ENCODE results near the gene SFXN5.

The SFXN5 gene

DNA sequence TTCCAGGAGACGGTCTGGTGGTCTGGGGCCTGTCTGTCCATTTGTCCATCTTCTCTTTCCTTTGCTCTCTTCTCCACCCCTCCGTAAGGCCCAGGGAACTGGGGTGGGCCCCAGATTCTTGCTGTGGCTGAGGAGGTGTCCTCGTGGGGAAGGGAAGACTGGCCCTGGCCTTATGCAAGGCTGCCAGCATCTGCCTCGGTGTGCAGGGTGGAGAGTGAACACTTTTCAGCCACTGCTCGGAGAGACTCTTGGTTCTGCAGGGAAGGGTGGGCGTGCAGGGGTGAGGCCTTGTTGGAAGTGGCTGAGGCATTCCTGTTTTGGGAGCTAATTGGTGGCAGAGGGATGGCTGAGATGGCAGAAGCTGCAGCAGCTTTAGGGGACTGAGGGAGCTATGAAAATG is 131.2 kb downstream of the SFXN5 start:
- ChIA-PET POLR2A (no interaction called here), CTCF (interaction anchor here (1.3 to 2.0 kb wide), 2 partner anchors 8 to 33 kb away, joined by 3 to 6 read pairs; no protein-coding TSS in a partner anchor)
- DNase-seq (ENCODE audit: extremely low spot score), result no peak
- TF ChIP-seq NFRKB (IDR thresholded peaks at IDR 0.05) (no peak), L3MBTL2 (conservative IDR thresholded peaks at IDR 0.05) (no peak), FOXK2 (IDR thresholded peaks at IDR 0.05) (no peak), TARDBP (IDR thresholded peaks at IDR 0.05) (no peak), SUZ12 (IDR thresholded peaks at IDR 0.05) (no peak), CTBP1 (IDR thresholded peaks at IDR 0.05; ENCODE audit: borderline replicate concordance) (no peak), HDGF (IDR thresholded peaks at IDR 0.05; ENCODE audit: borderline replicate concordance) (no peak), FOXM1 (IDR thresholded peaks at IDR 0.05; ENCODE audit: borderline replicate concordance) (no peak), BHLHE40 (IDR thresholded peaks at IDR 0.05; ENCODE audit: borderline replicate concordance) (no peak)

DNA sequence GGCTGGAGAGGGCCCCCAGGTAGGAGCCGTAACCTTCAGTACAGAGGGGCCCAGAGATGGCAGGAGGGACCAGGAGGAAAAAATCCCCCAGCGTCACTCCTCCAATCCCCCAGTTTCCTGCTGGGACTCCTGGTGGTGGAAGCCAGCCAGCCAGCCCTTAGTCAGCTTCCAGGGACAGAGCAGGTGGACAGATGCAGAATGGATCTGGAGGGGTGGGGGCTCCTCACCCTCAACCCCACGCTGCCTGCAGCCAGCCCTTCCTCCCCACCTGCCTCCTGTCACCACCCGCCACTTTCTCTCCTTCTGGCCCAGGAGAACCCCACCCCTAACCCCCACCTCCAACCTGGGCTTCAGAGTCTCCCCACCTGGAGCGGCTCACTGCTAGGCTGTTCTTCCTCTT is 133.1 kb downstream of the SFXN5 start:
- ChIA-PET CTCF (interaction anchor here (1.9 kb wide), 1 partner anchor 45 kb away, joined by 9 read pairs; no protein-coding TSS in a partner anchor), POLR2A (no interaction called here)
- no peak for DNase-seq (ENCODE audit: extremely low spot score)
- TF ChIP-seq TARDBP (IDR thresholded peaks at IDR 0.05) (no peak), FOXA1 (IDR thresholded peaks at IDR 0.05) (no peak), ZNF384 (IDR thresholded peaks at IDR 0.05) (no peak), LEF1 (IDR thresholded peaks at IDR 0.05; ENCODE audit: borderline replicate concordance) (no peak), NFRKB (IDR thresholded peaks at IDR 0.05) (no peak), FOXK2 (IDR thresholded peaks at IDR 0.05) (no peak), SP1 (IDR thresholded peaks at IDR 0.05) (no peak), BHLHE40 (IDR thresholded peaks at IDR 0.05; ENCODE audit: borderline replicate concordance) (no peak), FOXM1 (IDR thresholded peaks at IDR 0.05; ENCODE audit: borderline replicate concordance) (no peak)
- TF ChIP-seq, protein P1, sequence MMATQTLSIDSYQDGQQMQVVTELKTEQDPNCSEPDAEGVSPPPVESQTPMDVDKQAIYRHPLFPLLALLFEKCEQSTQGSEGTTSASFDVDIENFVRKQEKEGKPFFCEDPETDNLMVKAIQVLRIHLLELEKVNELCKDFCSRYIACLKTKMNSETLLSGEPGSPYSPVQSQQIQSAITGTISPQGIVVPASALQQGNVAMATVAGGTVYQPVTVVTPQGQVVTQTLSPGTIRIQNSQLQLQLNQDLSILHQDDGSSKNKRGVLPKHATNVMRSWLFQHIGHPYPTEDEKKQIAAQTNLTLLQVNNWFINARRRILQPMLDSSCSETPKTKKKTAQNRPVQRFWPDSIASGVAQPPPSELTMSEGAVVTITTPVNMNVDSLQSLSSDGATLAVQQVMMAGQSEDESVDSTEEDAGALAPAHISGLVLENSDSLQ (IDR thresholded peaks at IDR 0.05), result no peak

GRCh38 chr2:72937356-72937669 is 134.2 kb downstream of the SFXN5 start:
- CTCF ChIA-PET, result no interaction called here
- DNase-seq (ENCODE audit: extremely low spot score), result no peak
- TF ChIP-seq BHLHE40 (IDR thresholded peaks at IDR 0.05; ENCODE audit: borderline replicate concordance) (no peak), L3MBTL2 (conservative IDR thresholded peaks at IDR 0.05) (no peak), SP1 (IDR thresholded peaks at IDR 0.05) (no peak), ELF4 (IDR thresholded peaks at IDR 0.05) (no peak), FOXK2 (IDR thresholded peaks at IDR 0.05) (no peak), SUZ12 (IDR thresholded peaks at IDR 0.05) (no peak), LEF1 (IDR thresholded peaks at IDR 0.05; ENCODE audit: borderline replicate concordance) (no peak), FOXA1 (IDR thresholded peaks at IDR 0.05) (no peak), ARNT (IDR thresholded peaks at IDR 0.05) (no peak)
- POLR2A ChIA-PET, result no interaction called here

DNA sequence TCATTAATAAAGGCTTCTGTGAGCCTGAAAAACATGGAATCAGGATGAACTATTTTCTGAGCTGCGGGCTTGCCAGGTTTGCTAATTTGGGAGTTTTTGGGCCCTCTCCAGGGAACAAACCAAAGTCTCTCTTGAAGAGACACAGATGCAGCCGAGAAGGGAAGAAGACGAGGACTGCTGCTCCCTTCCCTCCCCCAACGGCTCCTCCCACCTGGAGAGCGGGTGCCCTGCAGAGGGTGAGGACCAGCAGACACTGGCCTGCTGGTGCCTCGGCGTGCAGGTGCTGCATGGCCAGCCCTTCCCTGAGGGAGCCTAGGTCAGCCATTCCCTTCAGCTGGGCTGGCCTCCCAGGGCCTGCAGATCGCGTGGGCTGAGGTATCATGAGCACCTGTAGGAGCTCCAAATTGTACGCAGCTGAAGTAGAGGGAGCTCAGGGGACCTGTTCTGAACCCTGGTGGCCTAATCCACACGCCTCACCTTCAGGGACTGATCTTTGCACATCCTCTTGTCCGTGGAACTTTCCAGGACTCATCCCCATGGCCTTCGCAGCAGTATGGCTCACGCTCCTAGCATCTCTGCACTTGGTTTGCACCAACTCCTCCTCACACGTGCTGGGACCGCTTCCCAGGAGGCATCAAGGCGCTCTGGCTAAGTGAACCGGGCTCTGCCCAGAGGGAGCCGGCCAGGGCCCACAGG is 134.7 kb downstream of the SFXN5 start:
- ChIA-PET POLR2A (no interaction called here), CTCF (interaction anchor here (0.7 kb wide), 1 partner anchor 44 kb away, joined by 3 read pairs; no protein-coding TSS in a partner anchor)
- DNase-seq (ENCODE audit: extremely low spot score), result no peak
- TF ChIP-seq TARDBP (IDR thresholded peaks at IDR 0.05) (no peak), L3MBTL2 (conservative IDR thresholded peaks at IDR 0.05) (no peak), FOXA1 (IDR thresholded peaks at IDR 0.05) (no peak), CTBP1 (IDR thresholded peaks at IDR 0.05; ENCODE audit: borderline replicate concordance) (no peak), NFRKB (IDR thresholded peaks at IDR 0.05) (no peak), FOXK2 (IDR thresholded peaks at IDR 0.05) (no peak), SUZ12 (IDR thresholded peaks at IDR 0.05) (no peak), ZNF384 (IDR thresholded peaks at IDR 0.05) (no peak), LEF1 (IDR thresholded peaks at IDR 0.05; ENCODE audit: borderline replicate concordance) (no peak), FOXM1 (IDR thresholded peaks at IDR 0.05; ENCODE audit: borderline replicate concordance) (no peak), ARNT (IDR thresholded peaks at IDR 0.05) (no peak), BHLHE40 (IDR thresholded peaks at IDR 0.05; ENCODE audit: borderline replicate concordance) (no peak), ELF4 (IDR thresholded peaks at IDR 0.05) (no peak)
- TF ChIP-seq, protein P1 (IDR thresholded peaks at IDR 0.05), result no peak

DNA sequence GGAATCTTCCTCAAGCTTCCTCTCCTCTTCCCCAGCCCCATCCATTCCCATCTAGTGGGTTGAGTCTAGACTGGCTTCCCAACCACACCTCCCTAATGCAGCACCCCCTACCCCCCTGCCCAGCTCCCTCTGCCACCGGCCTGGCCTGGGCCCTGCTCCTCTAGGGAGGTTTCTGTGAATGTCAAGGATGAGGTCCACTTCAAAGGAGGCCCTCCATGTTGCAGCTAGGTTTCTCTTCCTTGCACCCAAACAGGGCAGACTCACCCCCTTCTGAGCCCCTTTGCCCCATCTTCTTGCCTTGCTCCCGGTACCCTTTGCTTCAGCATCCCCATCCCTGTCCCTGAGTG is 135.9 kb downstream of the SFXN5 start:
- DNase-seq (ENCODE audit: extremely low spot score), result no peak
- ChIA-PET POLR2A (interaction anchor here (1.5 kb wide), 1 partner anchor 48 kb away, joined by 3 read pairs; no protein-coding TSS in a partner anchor), CTCF (interaction anchor here (0.6 to 4.1 kb wide), 3 partner anchors 43 to 731 kb away, joined by 4 to 19 read pairs (median 8); partner anchors contain the start of gene SPR)
- TF ChIP-seq ARNT (IDR thresholded peaks at IDR 0.05) (no peak), SP1 (IDR thresholded peaks at IDR 0.05) (no peak), LEF1 (IDR thresholded peaks at IDR 0.05; ENCODE audit: borderline replicate concordance) (no peak), BHLHE40 (IDR thresholded peaks at IDR 0.05; ENCODE audit: borderline replicate concordance) (no peak), HDGF (IDR thresholded peaks at IDR 0.05; ENCODE audit: borderline replicate concordance) (no peak), SUZ12 (IDR thresholded peaks at IDR 0.05) (no peak), NFRKB (IDR thresholded peaks at IDR 0.05) (no peak), FOXM1 (IDR thresholded peaks at IDR 0.05; ENCODE audit: borderline replicate concordance) (no peak), L3MBTL2 (conservative IDR thresholded peaks at IDR 0.05) (no peak), TARDBP (IDR thresholded peaks at IDR 0.05) (no peak), ZNF384 (IDR thresholded peaks at IDR 0.05) (no peak), FOXK2 (IDR thresholded peaks at IDR 0.05) (no peak), FOXA1 (IDR thresholded peaks at IDR 0.05) (no peak), CTBP1 (IDR thresholded peaks at IDR 0.05; ENCODE audit: borderline replicate concordance) (no peak), ELF4 (IDR thresholded peaks at IDR 0.05) (no peak)
- TF ChIP-seq, protein P1 (IDR thresholded peaks at IDR 0.05), result no peak
